Neural crest cell (in vitro differentiated cells): ENCODE results near the gene LCE1A. TPM values are rescaled to one million over a fixed set of nuclear protein-coding genes. Genes with fewer than 3 reads are reported as not detected.

ENCODE experiments used
- DNase-seq: peaks from one replicate; pipeline ENCODE4 v3.0.0; 2021; ENCODE audit warnings: low read depth, mixed read lengths, low spot score
- H3K27ac Mint-ChIP-seq: one replicate; pipeline ENCODE4 v1.8.0; 2021; ENCODE audit warnings: mild to moderate bottlenecking, mixed read lengths; ENCODE audit not compliant: unreplicated experiment
- H3K27me3 Mint-ChIP-seq: 2 replicates; pipeline ENCODE4 v1.8.0; 2021; ENCODE audit warnings: low read depth, mild to moderate bottlenecking, mixed read lengths
- H3K36me3 Mint-ChIP-seq: 2 replicates; pipeline ENCODE4 v1.8.0; 2021; ENCODE audit warnings: low read depth, mild to moderate bottlenecking, mixed read lengths
- H3K4me1 Mint-ChIP-seq: 2 replicates; pipeline ENCODE4 v1.8.0; 2021; ENCODE audit warnings: mixed read lengths
- H3K4me3 Mint-ChIP-seq: one replicate; pipeline ENCODE4 v1.8.0; 2021; ENCODE audit warnings: mild to moderate bottlenecking, mixed read lengths
- H3K9me3 Mint-ChIP-seq: 2 replicates; pipeline ENCODE4 v1.8.0; 2021; ENCODE audit warnings: mixed read lengths
- CTCF ChIP-seq: fragments of 200-600 bp; sonication (generic); conservative IDR thresholded peaks from 2 replicates; pipeline ENCODE4 v1.5.0; 2021; ENCODE audit warnings: antibody characterized with exemption, mild to moderate bottlenecking
- total RNA-seq: library from RNA; stranded (reverse); gene quantifications from 2 replicates; pipeline ENCODE4 v1.2.1, GENCODE V29; 2021

LCE1A gene
- total RNA-seq, 1 donor from 2014 or later, result not detected

GRCh38 chr1:152869808-152870419, 42.6 kb downstream of the LCE1A start:
- Mint-ChIP-seq H3K9me3 (no peaks in the 10 kb centered on the region), H3K4me3 (no peak overlapping the region), H3K27ac (no peak overlapping the region), H3K27me3 (no peaks in the 10 kb centered on the region), H3K36me3 (no peaks in the 10 kb centered on the region), H3K4me1 (no peaks in the 10 kb centered on the region)
- TF ChIP-seq CTCF, result peak; percentile 77
- peak; percentile 62 for DNase-seq

GRCh38 chr1:152870831-152871730, 43.8 kb downstream of the LCE1A start:
- DNase-seq, result no peak
- no peak overlapping the region for H3K4me3 Mint-ChIP-seq
- no peaks in the 10 kb centered on the region for H3K27me3 Mint-ChIP-seq
- no peaks in the 10 kb centered on the region for H3K36me3 Mint-ChIP-seq
- H3K4me1 Mint-ChIP-seq, result no peaks in the 10 kb centered on the region
- peak; percentile 62 for TF ChIP-seq CTCF
- H3K9me3 Mint-ChIP-seq, result no peaks in the 10 kb centered on the region
- H3K27ac Mint-ChIP-seq, result no peak overlapping the region

GRCh38 chr1:152871731-152872126, 44.5 kb downstream of the LCE1A start:
- Mint-ChIP-seq H3K36me3 (no peaks in the 10 kb centered on the region), H3K4me3 (no peak overlapping the region), H3K9me3 (no peaks in the 10 kb centered on the region), H3K4me1 (no peaks in the 10 kb centered on the region), H3K27me3 (no peaks in the 10 kb centered on the region), H3K27ac (no peak overlapping the region)
- no peak for DNase-seq
- TF ChIP-seq CTCF, result no peak

GRCh38 chr1:152873495-152873894, 46.2 kb downstream of the LCE1A start:
- Mint-ChIP-seq H3K27me3 (no peaks in the 10 kb centered on the region), H3K27ac (no peak overlapping the region), H3K36me3 (no peaks in the 10 kb centered on the region), H3K4me3 (no peak overlapping the region), H3K4me1 (no peaks in the 10 kb centered on the region), H3K9me3 (peaks cover 7% of the 10 kb centered on the region)
- DNase-seq, result no peak
- no peak for TF ChIP-seq CTCF

- Mint-ChIP-seq H3K4me3 (no peak overlapping the region), H3K27me3 (no peaks in the 10 kb centered on the region), H3K9me3 (peaks cover 9% of the 10 kb centered on the region), H3K27ac (no peak overlapping the region), H3K4me1 (no peaks in the 10 kb centered on the region), H3K36me3 (no peaks in the 10 kb centered on the region)
- TF ChIP-seq CTCF, result no peak
- no peak for DNase-seq
Measured at GRCh38 chr1:152876827-152877226, 49.6 kb downstream of the LCE1A start.

Other genes starting within 250 kb of the LCE1A start
- gene LCE3D, start 247.0 kb upstream of the LCE1A start, total RNA-seq, result not detected in 2 replicates
- not detected in 2 replicates for gene LCE3C, start 227.2 kb upstream of the LCE1A start, total RNA-seq
- not detected in 2 replicates for gene LCE3B, start 213.7 kb upstream of the LCE1A start, total RNA-seq
- gene LCE3A, start 204.4 kb upstream of the LCE1A start, total RNA-seq, result not detected in 2 replicates
- not detected in 2 replicates for gene LCE2D, start 164.1 kb upstream of the LCE1A start, total RNA-seq
- gene LCE2C, start 152.2 kb upstream of the LCE1A start, total RNA-seq, result not detected in 2 replicates
- gene LCE2B, start 141.3 kb upstream of the LCE1A start, total RNA-seq, result not detected in 2 replicates
- gene LCE2A, start 129.1 kb upstream of the LCE1A start, total RNA-seq, result not detected in 2 replicates
- not detected in 2 replicates for gene LCE4A, start 119.3 kb upstream of the LCE1A start, total RNA-seq
- not detected in 2 replicates for gene KPRP, start 69.4 kb upstream of the LCE1A start, total RNA-seq
- gene LCE1F, start 52.3 kb upstream of the LCE1A start, total RNA-seq, result not detected in 2 replicates
- gene LCE1E, start 41.2 kb upstream of the LCE1A start, total RNA-seq, result not detected in 2 replicates
- not detected in 2 replicates for gene LCE1D, start 30.8 kb upstream of the LCE1A start, total RNA-seq
- gene LCE1C, start 20.8 kb upstream of the LCE1A start, total RNA-seq, result not detected in 2 replicates
- not detected in 2 replicates for gene LCE1B, start 15.5 kb upstream of the LCE1A start, total RNA-seq
- not detected in 2 replicates for gene LCE6A, start 15.4 kb downstream of the LCE1A start, total RNA-seq
- not detected in 2 replicates for gene LCE7A, start 32.5 kb downstream of the LCE1A start, total RNA-seq
- not detected in 2 replicates for gene SMCP, start 50.8 kb downstream of the LCE1A start, total RNA-seq
- gene IVL, start 81.1 kb downstream of the LCE1A start, total RNA-seq, result not detected in 2 replicates
- gene SPRR5, start 119.7 kb downstream of the LCE1A start, total RNA-seq, result not detected in 2 replicates
- not detected in 2 replicates for gene SPRR4, start 143.2 kb downstream of the LCE1A start, total RNA-seq
- not detected in 2 replicates for gene SPRR1A, start 156.6 kb downstream of the LCE1A start, total RNA-seq
- not detected in 2 replicates for gene SPRR3, start 174.3 kb downstream of the LCE1A start, total RNA-seq
- gene SPRR1B, start 203.7 kb downstream of the LCE1A start, total RNA-seq, result not detected in 2 replicates
- not detected in 2 replicates for gene SPRR2D, start 213.6 kb downstream of the LCE1A start, total RNA-seq
- not detected in 2 replicates for gene SPRR2A, start 230.0 kb downstream of the LCE1A start, total RNA-seq
- gene SPRR2B, start 244.1 kb downstream of the LCE1A start, total RNA-seq, result not detected in 2 replicates